Measurements from ENCODE around the gene LMO1.

DNA sequence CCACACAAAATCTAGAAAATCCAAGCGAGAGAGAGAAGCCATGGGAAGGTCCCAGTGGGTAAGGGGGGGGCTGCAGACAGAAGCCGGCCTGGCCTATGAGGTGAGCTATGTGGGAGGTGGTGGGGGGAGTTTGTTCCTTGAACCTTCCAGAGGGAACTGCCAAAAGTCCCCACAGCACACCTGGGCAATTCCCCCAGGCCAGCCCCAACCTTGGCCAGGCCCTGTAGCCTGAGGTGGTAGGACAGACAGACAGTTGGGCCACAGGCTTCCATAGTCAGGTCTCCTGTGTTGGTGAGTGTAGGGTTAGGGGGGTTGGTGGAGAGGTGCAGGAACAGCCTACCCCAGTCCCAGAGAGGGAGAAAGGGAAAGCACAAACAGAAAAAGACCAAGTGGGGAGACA, 39.0 kb downstream of the LMO1 start:
- TF ChIP-seq, protein P1, sequence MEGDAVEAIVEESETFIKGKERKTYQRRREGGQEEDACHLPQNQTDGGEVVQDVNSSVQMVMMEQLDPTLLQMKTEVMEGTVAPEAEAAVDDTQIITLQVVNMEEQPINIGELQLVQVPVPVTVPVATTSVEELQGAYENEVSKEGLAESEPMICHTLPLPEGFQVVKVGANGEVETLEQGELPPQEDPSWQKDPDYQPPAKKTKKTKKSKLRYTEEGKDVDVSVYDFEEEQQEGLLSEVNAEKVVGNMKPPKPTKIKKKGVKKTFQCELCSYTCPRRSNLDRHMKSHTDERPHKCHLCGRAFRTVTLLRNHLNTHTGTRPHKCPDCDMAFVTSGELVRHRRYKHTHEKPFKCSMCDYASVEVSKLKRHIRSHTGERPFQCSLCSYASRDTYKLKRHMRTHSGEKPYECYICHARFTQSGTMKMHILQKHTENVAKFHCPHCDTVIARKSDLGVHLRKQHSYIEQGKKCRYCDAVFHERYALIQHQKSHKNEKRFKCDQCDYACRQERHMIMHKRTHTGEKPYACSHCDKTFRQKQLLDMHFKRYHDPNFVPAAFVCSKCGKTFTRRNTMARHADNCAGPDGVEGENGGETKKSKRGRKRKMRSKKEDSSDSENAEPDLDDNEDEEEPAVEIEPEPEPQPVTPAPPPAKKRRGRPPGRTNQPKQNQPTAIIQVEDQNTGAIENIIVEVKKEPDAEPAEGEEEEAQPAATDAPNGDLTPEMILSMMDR (IDR thresholded peaks at IDR 0.05), result no peak
- TF ChIP-seq POLR2AphosphoS5 (IDR thresholded peaks at IDR 0.05), result no peak
- no peak for TF ChIP-seq EP300 (IDR thresholded peaks at IDR 0.05)
- TF ChIP-seq POLR2A (IDR thresholded peaks at IDR 0.05), result no peak

Measured in suprapubic skin (tissue), 4 donors.